Raji (cell line): ENCODE measurements around the gene KCNK18.

Source experiments
- POLR2A ChIP-seq: IDR thresholded peaks from 2 replicates; pipeline ENCODE4 v1.6.1; 2011; ENCODE audit warnings: low read depth, low read length, control low read depth; ENCODE audit not compliant: insufficient read depth

Gene KCNK18

DNA sequence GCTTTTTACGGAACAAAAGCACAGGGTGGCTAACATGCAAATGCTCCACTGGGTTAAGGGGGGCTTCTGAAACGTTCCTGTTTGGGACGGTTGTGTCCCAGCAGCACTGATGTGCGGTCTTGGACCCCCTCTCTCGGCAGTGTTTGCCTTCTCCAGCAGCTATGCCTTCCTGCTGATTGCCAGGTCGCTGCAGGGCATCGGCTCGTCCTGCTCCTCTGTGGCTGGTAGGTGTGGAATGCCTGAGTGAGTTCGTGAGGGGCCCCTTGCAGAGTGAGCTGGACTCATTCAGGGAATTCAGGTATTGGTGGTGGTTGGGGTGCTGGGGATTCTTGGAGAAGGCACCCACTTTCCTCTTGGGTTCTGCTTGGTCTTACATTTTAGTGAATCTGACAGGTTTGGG lies 56.6 kb downstream of the KCNK18 start:
- no peak for TF ChIP-seq POLR2A

DNA sequence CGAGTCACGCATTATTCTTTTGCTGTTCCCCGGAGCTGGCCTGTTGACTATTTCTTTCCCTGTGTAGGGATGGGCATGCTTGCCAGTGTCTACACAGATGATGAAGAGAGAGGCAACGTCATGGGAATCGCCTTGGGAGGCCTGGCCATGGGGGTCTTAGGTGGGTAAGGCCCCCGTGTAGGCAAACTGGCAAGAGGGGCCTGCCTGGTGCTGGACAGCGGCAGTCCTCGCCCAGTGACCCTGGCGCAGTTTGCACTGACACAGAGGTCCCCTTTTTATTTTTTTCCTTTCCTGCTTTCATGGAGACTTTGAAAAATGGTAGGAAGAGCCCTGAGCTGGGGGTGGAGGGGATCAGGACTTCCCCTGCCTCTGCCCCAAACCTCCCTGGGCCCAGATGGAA lies 57.0 kb downstream of the KCNK18 start:
- TF ChIP-seq POLR2A, result no peak

DNA sequence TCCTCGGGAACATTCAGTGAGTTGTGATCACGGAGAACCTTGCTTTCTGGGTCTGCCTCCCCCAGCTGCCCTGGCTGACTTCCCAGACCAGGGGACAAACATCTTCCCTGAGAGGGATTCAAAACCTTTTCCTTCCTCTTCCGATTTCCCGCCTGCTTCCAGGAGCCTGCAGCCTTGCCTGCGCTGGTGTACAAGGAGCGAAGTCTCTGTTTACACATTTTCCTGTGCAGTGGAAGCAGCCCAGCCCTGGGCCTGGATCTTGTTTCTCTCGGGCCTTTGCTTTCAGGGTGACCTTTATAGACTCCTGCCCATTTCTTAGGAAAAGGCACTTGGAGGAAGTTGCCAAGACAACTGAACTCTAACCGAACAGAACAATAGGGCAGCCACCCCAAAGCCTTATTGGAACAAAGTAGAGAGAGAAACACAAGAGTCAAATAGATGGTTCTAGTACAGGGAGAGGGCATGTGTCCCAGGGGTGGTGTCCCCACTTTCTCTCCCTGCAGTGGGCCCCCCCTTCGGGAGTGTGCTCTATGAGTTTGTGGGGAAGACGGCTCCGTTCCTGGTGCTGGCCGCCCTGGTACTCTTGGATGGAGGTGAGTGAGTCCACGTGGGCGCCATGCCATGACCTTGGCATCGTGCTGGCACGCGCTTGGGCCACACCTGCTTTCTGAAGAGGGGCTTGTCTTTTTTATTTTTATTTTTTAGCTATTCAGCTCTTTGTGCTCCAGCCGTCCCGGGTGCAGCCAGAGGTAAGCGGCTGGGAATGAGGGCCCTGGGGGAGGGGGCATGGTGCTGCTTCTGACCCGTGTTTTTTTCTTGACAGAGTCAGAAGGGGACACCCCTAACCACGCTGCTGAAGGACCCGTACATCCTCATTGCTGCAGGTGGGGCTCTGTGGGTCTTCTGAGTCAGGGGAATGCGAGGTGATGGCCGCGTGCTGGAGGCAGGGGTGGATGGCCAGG lies 57.8 kb downstream of the KCNK18 start:
- TF ChIP-seq POLR2A, result no peak

DNA sequence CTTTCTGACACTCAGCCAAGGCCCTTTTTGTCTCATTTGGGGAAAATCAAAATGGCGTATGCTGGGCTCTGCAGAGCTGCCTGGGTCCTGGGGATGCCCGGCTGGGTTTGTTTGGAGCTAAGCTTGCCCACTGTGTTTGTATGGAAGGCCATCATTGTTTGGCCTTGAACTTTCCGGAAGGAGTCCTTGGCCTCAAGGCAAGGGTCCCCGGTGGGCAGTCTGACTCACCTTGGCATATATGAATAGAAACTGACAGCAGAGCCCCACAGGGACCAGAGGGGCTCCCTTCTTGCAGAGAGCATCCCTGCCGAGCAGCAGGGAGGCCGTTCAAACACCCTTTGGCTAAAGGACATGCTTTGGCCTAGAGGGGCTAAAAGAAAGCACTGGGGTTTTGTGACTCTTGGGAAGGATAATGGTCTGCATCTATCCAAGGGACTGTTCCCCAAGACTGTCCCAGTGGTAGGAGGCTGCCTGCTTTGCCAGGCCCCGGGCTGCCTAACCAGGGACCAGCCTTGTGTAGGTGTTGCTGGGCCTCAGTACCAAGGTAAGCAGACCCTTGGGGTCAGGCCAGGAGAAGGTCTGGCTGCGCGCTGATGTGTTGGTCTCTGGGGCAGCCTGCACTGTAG lies 58.7 kb downstream of the KCNK18 start:
- no peak for TF ChIP-seq POLR2A

DNA sequence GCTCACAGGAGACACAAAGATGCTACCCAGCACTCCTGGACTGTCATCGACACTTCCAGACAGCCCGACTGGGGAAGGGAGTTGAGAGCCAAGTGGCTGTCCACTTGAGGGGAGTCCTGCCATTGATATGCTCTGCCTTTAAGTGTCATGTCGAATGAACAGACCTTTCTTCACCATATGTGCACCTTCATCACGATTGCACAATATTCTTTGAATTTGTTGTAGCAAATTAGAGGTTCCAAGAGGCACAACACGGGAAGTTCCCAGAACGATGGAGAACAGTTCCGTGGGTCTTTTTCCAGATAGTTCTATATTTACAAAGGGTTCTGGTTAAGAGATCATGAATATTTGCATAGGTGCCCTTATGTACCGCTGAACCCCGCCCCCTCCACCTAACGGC lies 59.6 kb downstream of the KCNK18 start:
- no peak for TF ChIP-seq POLR2A

DNA sequence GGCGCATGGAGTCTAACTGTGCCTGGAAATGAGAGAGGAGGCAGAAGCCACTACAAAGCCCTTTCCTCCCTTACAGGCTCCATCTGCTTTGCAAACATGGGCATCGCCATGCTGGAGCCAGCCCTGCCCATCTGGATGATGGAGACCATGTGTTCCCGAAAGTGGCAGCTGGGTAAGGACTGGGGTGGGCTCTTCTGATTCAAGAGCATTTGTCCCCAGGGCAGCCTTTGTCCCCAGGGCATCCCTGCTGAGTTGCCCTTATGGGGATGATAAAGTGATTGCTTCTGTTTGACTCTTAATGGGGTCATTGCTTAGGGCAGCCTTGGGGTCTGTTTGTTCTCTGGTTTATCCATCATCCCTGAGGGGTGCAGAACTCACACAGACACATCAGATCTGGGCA lies 60.4 kb downstream of the KCNK18 start:
- no peak for TF ChIP-seq POLR2A

- no peak for TF ChIP-seq POLR2A
Observed at GRCh38 chr10:117259279-117259678, 62.0 kb downstream of the KCNK18 start.
